Measurements from ENCODE around the gene ARL2BP. TPM values are rescaled to one million over a fixed set of nuclear protein-coding genes. Genes with fewer than 3 reads are reported as not detected.

ARL2BP gene
- total and polyA plus RNA-seq, 2 of the 13 experiments (the other 11 are each of a cell fraction or from before 2014, with no cell fraction given), result 64.3 to 67.6 TPM

GRCh38 chr16:57256601-57257395, 11.7 kb downstream of the ARL2BP start:
- ChIA-PET CTCF (ENCODE audit: low intra/inter-chr PET ratio, low total read pairs) (no interaction called here), POLR2A (no interaction called here)

GRCh38 chr16:57257455-57258070, 12.5 kb downstream of the ARL2BP start:
- no peak for DNase-seq (ENCODE audit: low spot score)
- FAIRE-seq, result no peak
- no peak overlapping the region for H3K9ac ChIP-seq (ENCODE audit: insufficient read depth, low read depth, low read length)
- H3K79me2 ChIP-seq (ENCODE audit: insufficient read depth, low read length), result no peaks in the 10 kb centered on the region
- in situ Hi-C loops (cut with HindIII; ENCODE audit: extremely low pct_ligation_motif_present, low pct_unique_long_range_greater_than_20kb), result no loop called here
- WGBS (ENCODE audit: low lambda C conversion rate), result 93% methylated on average over 13 of the region's 13 CpGs
- no peak overlapping the region for H3K27ac ChIP-seq (ENCODE audit: extremely low read length, insufficient read depth, low read length)
- H2AFZ ChIP-seq (ENCODE audit: low read length), result no peak overlapping the region
- H4K20me1 ChIP-seq (ENCODE audit: insufficient read depth, low read length), result no peaks in the 10 kb centered on the region
- BruUV-seq (replicated peaks), result no TSS peak
- ChIA-PET CTCF (ENCODE audit: low intra/inter-chr PET ratio, low total read pairs) (no interaction called here), POLR2A (no interaction called here)
- H3K4me2 ChIP-seq (ENCODE audit: low read depth, low read length), result no peak overlapping the region
- peaks cover 30 to 55% of the 10 kb centered on the region in 2 experiments for H3K36me3 ChIP-seq (replicated peaks in 1 of 2; ENCODE audit: control insufficient read depth in 1 of 2, insufficient read depth in 2 of 2, low read length in 2 of 2)
- peaks cover 16% of the 10 kb centered on the region for H3K4me1 ChIP-seq (ENCODE audit: insufficient read depth, low read length)
- intact Hi-C loops (cut with micrococcal nuclease; ENCODE audit: unreplicated experiment), result no loop called here
- no peaks in the 10 kb centered on the region for H3K9me3 ChIP-seq (ENCODE audit: low read length)
- no peak for ATAC-seq
- no peak overlapping the region for H3K4me3 ChIP-seq (replicated peaks in 1 of 3; ENCODE audit: insufficient read depth in 1 of 3, low read depth in 2 of 3, low read length in 3 of 3)
- H3K27me3 ChIP-seq (ENCODE audit: control insufficient read depth in 1 of 2, insufficient read depth in 2 of 2, low read length in 2 of 2), result no peaks in the 10 kb centered on the region
- TF ChIP-seq HNRNPLL (IDR thresholded peaks at IDR 0.05; ENCODE audit: low read depth, low read length, poor library complexity, severe bottlenecking), result no peak
- TF ChIP-seq ZNF674 (CRISPR knock-in tag; IDR thresholded peaks at IDR 0.05; ENCODE audit: low read depth), result no peak
- no peak for TF ChIP-seq ZNF468 (CRISPR knock-in tag; IDR thresholded peaks at IDR 0.05)
- no peak for TF ChIP-seq ZFP90 (CRISPR knock-in tag; IDR thresholded peaks at IDR 0.05; ENCODE audit: borderline replicate concordance)
- TF ChIP-seq GABPB1 (CRISPR knock-in tag; IDR thresholded peaks at IDR 0.05), result no peak
- no peak for TF ChIP-seq FIP1L1 (IDR thresholded peaks at IDR 0.05; ENCODE audit: borderline replicate concordance, insufficient read depth, low read depth, low read length)
- TF ChIP-seq ZBTB46 (CRISPR knock-in tag; IDR thresholded peaks at IDR 0.05; ENCODE audit: borderline replicate concordance), result no peak
- no peak for TF ChIP-seq ETV5 (CRISPR knock-in tag; IDR thresholded peaks at IDR 0.05; ENCODE audit: borderline replicate concordance)

More at GRCh38 chr16:57256601-57257395, 11.7 kb downstream of the ARL2BP start:
- intact Hi-C loops (cut with micrococcal nuclease; ENCODE audit: unreplicated experiment) (no loop called here), in situ Hi-C loops (cut with HindIII; ENCODE audit: extremely low pct_ligation_motif_present, low pct_unique_long_range_greater_than_20kb) (no loop called here)
- BruUV-seq (replicated peaks), result no TSS peak
- Histone ChIP-seq H3K79me2 (ENCODE audit: insufficient read depth, low read length) (no peaks in the 10 kb centered on the region), H3K4me3 (replicated peaks in 1 of 3; ENCODE audit: insufficient read depth in 1 of 3, low read depth in 2 of 3, low read length in 3 of 3) (no peak overlapping the region), H4K20me1 (ENCODE audit: insufficient read depth, low read length) (no peaks in the 10 kb centered on the region), H3K9ac (ENCODE audit: insufficient read depth, low read depth, low read length) (no peak overlapping the region), H3K4me1 (ENCODE audit: insufficient read depth, low read length) (peaks cover 23% of the 10 kb centered on the region), H3K36me3 (replicated peaks in 1 of 2; ENCODE audit: control insufficient read depth in 1 of 2, insufficient read depth in 2 of 2, low read length in 2 of 2) (peaks cover 34 to 59% of the 10 kb centered on the region in 2 experiments), H3K27me3 (ENCODE audit: control insufficient read depth in 1 of 2, insufficient read depth in 2 of 2, low read length in 2 of 2) (no peaks in the 10 kb centered on the region), H3K4me2 (ENCODE audit: low read depth, low read length) (no peak overlapping the region), H3K27ac (ENCODE audit: extremely low read length, insufficient read depth, low read length) (no peak overlapping the region), H3K9me3 (ENCODE audit: low read length) (no peaks in the 10 kb centered on the region), H2AFZ (ENCODE audit: low read length) (no peak overlapping the region)
- ATAC-seq (no peak; the same call in 2 of the 3 replicates), DNase-seq (ENCODE audit: low spot score) (no peak), FAIRE-seq (no peak)
- no peak for TF ChIP-seq ZNF777 (CRISPR knock-in tag; IDR thresholded peaks at IDR 0.05)
- peak; percentile 26; the same call in 1 of the 2 replicates for TF ChIP-seq POLR2G (IDR thresholded peaks at IDR 0.05; ENCODE audit: low read depth, low read length)
- TF ChIP-seq, protein P1, sequence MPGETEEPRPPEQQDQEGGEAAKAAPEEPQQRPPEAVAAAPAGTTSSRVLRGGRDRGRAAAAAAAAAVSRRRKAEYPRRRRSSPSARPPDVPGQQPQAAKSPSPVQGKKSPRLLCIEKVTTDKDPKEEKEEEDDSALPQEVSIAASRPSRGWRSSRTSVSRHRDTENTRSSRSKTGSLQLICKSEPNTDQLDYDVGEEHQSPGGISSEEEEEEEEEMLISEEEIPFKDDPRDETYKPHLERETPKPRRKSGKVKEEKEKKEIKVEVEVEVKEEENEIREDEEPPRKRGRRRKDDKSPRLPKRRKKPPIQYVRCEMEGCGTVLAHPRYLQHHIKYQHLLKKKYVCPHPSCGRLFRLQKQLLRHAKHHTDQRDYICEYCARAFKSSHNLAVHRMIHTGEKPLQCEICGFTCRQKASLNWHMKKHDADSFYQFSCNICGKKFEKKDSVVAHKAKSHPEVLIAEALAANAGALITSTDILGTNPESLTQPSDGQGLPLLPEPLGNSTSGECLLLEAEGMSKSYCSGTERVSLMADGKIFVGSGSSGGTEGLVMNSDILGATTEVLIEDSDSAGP (CRISPR knock-in tag; IDR thresholded peaks at IDR 0.05; ENCODE audit: borderline replicate concordance), result 0 out of 2 replicates have a peak, but pooled peaks have one; percentile 20
- peak; percentile 69 for TF ChIP-seq AGO2 (optimal IDR thresholded peaks at IDR 0.05; ENCODE audit: low read depth, low read length)
- WGBS (ENCODE audit: low lambda C conversion rate), result 93% methylated on average over 11 of the region's 16 CpGs
